GM06990 (cell line): ENCODE measurements around the gene CLTB.

Experiments used
- DNase-seq: peaks from one replicate; pipeline ENCODE4 v3.0.0-alpha.2; 2011; ENCODE audit not compliant: insufficient read length; ENCODE audit errors: extremely low read depth
- H3K27me3 ChIP-seq: replicated peaks from 2 replicates; pipeline ENCODE4 v1.6.0; 2011; ENCODE audit warnings: low read length; ENCODE audit not compliant: control insufficient read depth, insufficient read depth
- H3K36me3 ChIP-seq: 2 replicates; pipeline ENCODE4 v1.5.1; 2011; ENCODE audit warnings: low read length; ENCODE audit not compliant: control insufficient read depth, insufficient read depth
- H3K4me3 ChIP-seq: replicated peaks from 2 replicates; pipeline ENCODE4 v1.5.1; 2011; ENCODE audit warnings: low read depth, mild to moderate bottlenecking, control low read depth, low read length
- CTCF ChIP-seq: IDR thresholded peaks from 2 replicates; pipeline ENCODE4 v1.5.1; 2011; ENCODE audit warnings: low read length, control low read depth, mild to moderate bottlenecking, inconsistent platforms; ENCODE audit not compliant: insufficient read depth, poor library complexity, severe bottlenecking

The CLTB gene

GRCh38 chr5:176415240-176415951 lies 943 bp downstream of the CLTB start:
- Histone ChIP-seq H3K4me3 (peak overlapping the region; percentile 81), H3K36me3 (peaks cover 2% of the 10 kb centered on the region; the same call in 1 of the 2 replicates), H3K27me3 (no peaks in the 10 kb centered on the region)
- TF ChIP-seq CTCF, result no peak
- DNase-seq, result peak; percentile 30

DNA sequence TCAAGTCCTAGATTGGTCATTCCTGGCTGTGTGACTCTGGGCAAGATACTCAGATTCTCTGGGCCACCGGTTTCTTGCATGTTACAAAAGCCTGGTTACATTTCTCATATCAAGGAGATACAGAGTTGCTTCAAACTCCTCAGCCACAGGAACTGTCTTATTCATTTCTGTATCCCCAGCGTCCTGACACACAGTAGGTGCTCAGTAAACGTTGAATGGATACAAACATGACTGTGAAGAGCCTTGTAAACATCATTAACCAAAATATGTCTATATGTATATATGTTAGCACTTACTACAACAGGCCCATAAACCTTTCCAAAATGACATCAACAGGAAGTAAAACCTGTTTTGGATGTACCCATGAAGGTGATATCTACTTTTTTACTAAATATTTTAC lies 1.6 kb downstream of the CLTB start:
- peaks cover 3% of the 10 kb centered on the region for H3K36me3 ChIP-seq
- TF ChIP-seq CTCF, result no peak
- no peaks in the 10 kb centered on the region for H3K27me3 ChIP-seq
- no peak for DNase-seq
- H3K4me3 ChIP-seq, result no peak overlapping the region

DNA sequence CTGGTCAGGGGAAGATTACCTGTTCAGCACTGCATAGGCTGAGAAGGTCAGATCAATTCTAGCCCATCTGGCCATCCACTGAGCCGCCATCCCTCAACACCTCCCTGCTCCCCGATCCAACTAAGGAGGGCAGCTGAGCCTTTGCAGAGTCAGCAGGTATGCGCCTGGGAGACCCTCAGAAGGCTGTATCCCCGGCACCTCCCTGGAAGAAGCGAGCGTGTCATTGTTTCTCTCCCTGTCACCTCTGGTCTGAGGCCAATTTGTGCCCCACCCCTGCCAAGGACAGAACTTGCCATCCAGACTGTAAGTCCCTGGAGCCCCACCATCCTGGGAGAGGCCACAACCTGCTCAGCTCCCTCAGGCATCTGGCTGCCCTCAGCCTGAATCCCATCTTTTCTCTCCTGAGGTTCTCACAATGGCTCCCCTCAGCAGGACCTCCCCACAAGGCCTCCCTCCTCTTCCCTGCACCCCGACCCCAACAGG lies 2.6 kb downstream of the CLTB start:
- Histone ChIP-seq H3K27me3 (no peaks in the 10 kb centered on the region), H3K4me3 (no peak overlapping the region), H3K36me3 (peaks cover 4% of the 10 kb centered on the region)
- no peak for DNase-seq
- no peak for TF ChIP-seq CTCF

GRCh38 chr5:176413255-176413565 lies 3.1 kb downstream of the CLTB start:
- TF ChIP-seq CTCF, result no peak
- H3K27me3 ChIP-seq, result no peaks in the 10 kb centered on the region
- H3K4me3 ChIP-seq, result no peak overlapping the region
- DNase-seq, result no peak
- peaks cover 4% of the 10 kb centered on the region for H3K36me3 ChIP-seq

GRCh38 chr5:176412517-176413254 lies 3.7 kb downstream of the CLTB start:
- no peaks in the 10 kb centered on the region for H3K27me3 ChIP-seq
- H3K4me3 ChIP-seq, result no peak overlapping the region
- H3K36me3 ChIP-seq, result peaks cover 4% of the 10 kb centered on the region
- no peak for DNase-seq
- no peak for TF ChIP-seq CTCF
